SU-DHL-6 (cell line): ENCODE data around the gene MASP1.

ENCODE experiments used
- H2AFZ ChIP-seq: fragments of 200-600 bp; sonication (generic); 2 replicates; pipeline ENCODE4 v1.6.1; 2014; ENCODE audit warnings: low read depth, mild to moderate bottlenecking, moderate library complexity, mixed read lengths, antibody characterized with exemption, low read length; ENCODE audit not compliant: severe bottlenecking
- H3F3A ChIP-seq: fragments of 200-600 bp; shearing (Covaris generic); 2 replicates; pipeline ENCODE4 v1.6.0; 2016; ENCODE audit warnings: antibody characterized with exemption, mild to moderate bottlenecking; ENCODE audit not compliant: insufficient read depth
- H3K27ac ChIP-seq: fragments of 200-600 bp; sonication (generic); 2 replicates; pipeline ENCODE4 v1.5.1; 2016; ENCODE audit warnings: low read depth, mild to moderate bottlenecking, low read length, moderate library complexity, mixed read lengths
- H3K27me3 ChIP-seq: fragments of 200-600 bp; sonication (generic), shearing (Covaris generic); 2 replicates; pipeline ENCODE4 v1.6.0; 2014; ENCODE audit warnings: mild to moderate bottlenecking, low read length
- H3K36me3 ChIP-seq: fragments of 200-600 bp; sonication (generic); 2 replicates; pipeline ENCODE4 v1.6.1; 2014; ENCODE audit warnings: mild to moderate bottlenecking, low read length, mixed read lengths
- H3K4me2 ChIP-seq: fragments of 300-600, 200-600 bp; shearing (Covaris generic), sonication (generic); 2 replicates; pipeline ENCODE4 v1.6.0; 2014; ENCODE audit warnings: low read length, low read depth, mild to moderate bottlenecking; ENCODE audit not compliant: poor library complexity, severe bottlenecking
- H3K4me3 ChIP-seq: fragments of 200-600 bp; sonication (generic); 2 replicates; pipeline ENCODE4 v1.5.1; 2014; ENCODE audit warnings: antibody characterized with exemption, low read length, mild to moderate bottlenecking, mixed read lengths; ENCODE audit not compliant: insufficient read depth, poor library complexity, severe bottlenecking
- H3K79me2 ChIP-seq: fragments of 200-600 bp; sonication (generic); 2 replicates; pipeline ENCODE4 v1.6.1; 2014; ENCODE audit warnings: mild to moderate bottlenecking, low read length, moderate library complexity; ENCODE audit not compliant: insufficient read depth
- H3K9ac ChIP-seq: fragments of 200-600 bp; sonication (generic); 2 replicates; pipeline ENCODE4 v1.7.0; 2014; ENCODE audit warnings: mild to moderate bottlenecking, low read length
- H3K9me2 ChIP-seq: fragments of 200-600 bp; sonication (generic); replicated peaks from 2 replicates; pipeline ENCODE4 v1.6.1; 2014; ENCODE audit warnings: low read length; ENCODE audit not compliant: insufficient read depth
- H3K9me3 ChIP-seq: fragments of 200-600 bp; sonication (generic); 2 replicates; pipeline ENCODE4 v1.6.1; 2014; ENCODE audit warnings: low read length, mixed read lengths; ENCODE audit not compliant: insufficient read depth
- H4K20me1 ChIP-seq: fragments of 200-600 bp; sonication (generic); 2 replicates; pipeline ENCODE4 v1.6.1; 2014; ENCODE audit warnings: low read depth, mild to moderate bottlenecking, antibody characterized with exemption, low read length, moderate library complexity, mixed read lengths
- CTCF ChIP-seq: fragments of 200-600 bp; sonication (generic); IDR thresholded peaks from one replicate; pipeline ENCODE4 v1.5.1; 2017; ENCODE audit warnings: antibody characterized with exemption, mild to moderate bottlenecking, low read length, moderate library complexity; ENCODE audit not compliant: insufficient read depth, poor library complexity, severe bottlenecking
- EZH2phosphoT487 ChIP-seq: fragments of 200-600 bp; sonication (generic), shearing (Covaris generic); conservative IDR thresholded peaks from 2 replicates; pipeline ENCODE4 v1.6.1; 2018; ENCODE audit warnings: mild to moderate bottlenecking, antibody characterized with exemption, low read length, moderate library complexity, mixed read lengths

Gene MASP1

DNA sequence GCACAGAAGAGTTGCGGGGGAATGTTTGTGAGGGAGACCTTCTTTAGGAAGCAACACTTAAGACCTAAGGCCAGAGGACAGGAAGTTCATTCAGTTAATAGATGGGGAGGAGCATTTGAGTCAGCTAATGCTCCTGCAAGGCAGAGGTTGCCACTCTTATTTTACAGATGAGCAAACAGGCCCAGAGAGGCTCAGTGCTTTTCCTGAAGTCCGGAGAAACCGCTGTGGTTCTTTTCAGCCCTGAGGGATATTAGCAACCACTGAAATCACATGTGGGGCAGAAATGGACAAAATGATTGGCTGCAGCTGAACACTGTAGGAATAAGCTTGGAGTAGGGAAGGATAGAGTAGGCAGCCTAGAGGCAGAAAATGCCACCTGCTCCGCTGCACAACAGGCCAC is 43.4 kb upstream of the MASP1 start:
- Histone ChIP-seq H3K9me2 (no peaks in the 10 kb centered on the region), H3K27me3 (no peaks in the 10 kb centered on the region), H4K20me1 (no peaks in the 10 kb centered on the region), H3K4me3 (no peak overlapping the region), H3K9me3 (no peaks in the 10 kb centered on the region), H3K36me3 (no peaks in the 10 kb centered on the region), H2AFZ (no peak overlapping the region), H3K9ac (no peak overlapping the region), H3K27ac (no peak overlapping the region), H3F3A (no peaks in the 10 kb centered on the region), H3K79me2 (no peaks in the 10 kb centered on the region), H3K4me2 (no peak overlapping the region)
- TF ChIP-seq CTCF, result no peak
- no peak for TF ChIP-seq EZH2phosphoT487

DNA sequence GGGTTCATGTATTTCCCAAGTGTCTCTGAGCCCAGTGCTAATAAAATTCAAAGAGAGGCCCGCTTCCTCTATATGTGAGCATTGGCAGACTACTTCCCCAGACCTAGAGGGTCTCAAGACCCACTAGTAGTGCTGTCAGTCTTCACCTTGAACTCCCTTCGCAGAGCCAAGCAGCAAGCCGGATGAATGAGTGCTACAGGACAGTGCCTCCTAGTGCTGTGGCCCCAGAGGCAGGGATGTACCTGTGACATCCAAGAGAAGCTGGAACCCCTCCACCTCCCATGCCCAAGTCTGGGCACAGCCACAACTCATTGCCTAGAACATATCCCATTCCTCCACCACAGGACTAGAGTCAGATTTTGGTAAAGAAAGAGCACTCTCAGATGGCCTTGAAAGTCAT is 37.2 kb upstream of the MASP1 start:
- Histone ChIP-seq H3K36me3 (no peaks in the 10 kb centered on the region), H2AFZ (no peak overlapping the region), H3K27me3 (no peaks in the 10 kb centered on the region), H4K20me1 (no peaks in the 10 kb centered on the region), H3K9me2 (no peaks in the 10 kb centered on the region), H3K9ac (no peak overlapping the region), H3F3A (no peaks in the 10 kb centered on the region), H3K79me2 (no peaks in the 10 kb centered on the region), H3K27ac (no peak overlapping the region), H3K4me2 (no peak overlapping the region), H3K9me3 (no peaks in the 10 kb centered on the region), H3K4me3 (no peak overlapping the region)
- TF ChIP-seq EZH2phosphoT487, result no peak
- no peak for TF ChIP-seq CTCF

GRCh38 chr3:187327845-187328244 is 36.3 kb upstream of the MASP1 start:
- Histone ChIP-seq H3K36me3 (no peaks in the 10 kb centered on the region), H3K27me3 (no peaks in the 10 kb centered on the region), H3K9ac (no peak overlapping the region), H3K4me2 (no peak overlapping the region), H3F3A (no peaks in the 10 kb centered on the region), H3K9me2 (no peaks in the 10 kb centered on the region), H2AFZ (no peak overlapping the region), H3K27ac (no peak overlapping the region), H4K20me1 (no peaks in the 10 kb centered on the region), H3K9me3 (no peaks in the 10 kb centered on the region), H3K4me3 (no peak overlapping the region), H3K79me2 (no peaks in the 10 kb centered on the region)
- TF ChIP-seq CTCF (no peak), EZH2phosphoT487 (no peak)

DNA sequence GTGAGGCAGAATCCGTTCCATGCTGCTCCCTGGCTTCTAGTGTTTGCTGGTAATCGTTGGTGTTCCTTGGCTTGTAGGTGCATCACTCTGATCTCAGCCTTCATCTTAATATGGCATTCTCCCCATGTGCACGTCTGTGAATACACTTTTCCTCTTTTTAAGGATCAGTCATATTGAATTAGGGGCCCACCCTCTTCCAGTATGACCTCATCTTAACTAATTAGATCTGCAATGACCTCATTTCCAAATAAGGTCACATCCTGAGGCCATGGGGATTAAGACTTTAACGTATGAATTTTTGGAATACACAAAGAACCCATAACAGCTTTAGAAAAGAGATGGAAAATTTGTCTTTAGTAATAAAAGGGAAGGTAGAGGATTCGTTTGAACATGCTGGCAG is 34.1 kb upstream of the MASP1 start:
- Histone ChIP-seq H3K4me3 (no peak overlapping the region), H3K27me3 (no peaks in the 10 kb centered on the region), H2AFZ (no peak overlapping the region), H3K4me2 (no peak overlapping the region), H3F3A (no peaks in the 10 kb centered on the region), H3K9me2 (no peaks in the 10 kb centered on the region), H3K9ac (no peak overlapping the region), H4K20me1 (no peaks in the 10 kb centered on the region), H3K9me3 (no peaks in the 10 kb centered on the region), H3K27ac (no peak overlapping the region), H3K36me3 (no peaks in the 10 kb centered on the region), H3K79me2 (no peaks in the 10 kb centered on the region)
- TF ChIP-seq EZH2phosphoT487, result no peak
- no peak for TF ChIP-seq CTCF
